ENCODE data around the gene SBK3. TPM values are rescaled to one million over a fixed set of nuclear protein-coding genes. Genes with fewer than 3 reads are reported as not detected.

Gene SBK3
- total and polyA plus RNA-seq, 8 donors: 0.20 to 6.2 (median 0.56) TPM; not detected in 3

- DNase-seq: peak; percentile 97
- Histone ChIP-seq H3K36me3 (peaks cover 0 to 8% (median 0%) of the 10 kb centered on the region in 4 donors), H3K27ac (peak overlapping the region; percentile 87 to 93 (median 91)), H3K27me3 (peaks cover 0 to 7% (median 0%) of the 10 kb centered on the region in 3 donors), H3K9me3 (no peaks in the 10 kb centered on the region), H3K4me1 (peaks cover 8 to 23% (median 18%) of the 10 kb centered on the region in 4 donors), H3K4me3 (peak overlapping the region; percentile 40 to 57 (median 50))
- WGBS, 5 donors: 5 to 7% (median 6%) methylated on average over 22 to 61 of the region's 61 CpGs
- intact Hi-C loops (cut with DNase I; ENCODE audit: low total_unique reads): no loop called here
- TF ChIP-seq CTCF (IDR thresholded peaks at IDR 0.05) (peak in 5 of 7 experiments; percentile 77 to 98 (median 88)), POLR2A (IDR thresholded peaks at IDR 0.05) (no peak), EP300 (IDR thresholded peaks at IDR 0.05) (no peak), POLR2AphosphoS5 (IDR thresholded peaks at IDR 0.05) (peak; percentile 22 to 91 (median 75))
Observed at GRCh38 chr19:55516878-55517620, 28.3 kb downstream of the SBK3 start.

GRCh38 chr19:55508120-55508519, 37.2 kb downstream of the SBK3 start:
- Histone ChIP-seq H3K4me1 (peaks cover 0 to 12% (median 10%) of the 10 kb centered on the region in 4 donors), H3K9me3 (no peaks in the 10 kb centered on the region), H3K27ac (no peak overlapping the region), H3K27me3 (peaks cover 0 to 6% (median 0%) of the 10 kb centered on the region in 3 donors), H3K4me3 (no peak overlapping the region), H3K36me3 (peaks cover 0 to 5% (median 0%) of the 10 kb centered on the region in 4 donors)
- TF ChIP-seq POLR2A (IDR thresholded peaks at IDR 0.05): no peak
- TF ChIP-seq CTCF (IDR thresholded peaks at IDR 0.05): no peak
- TF ChIP-seq EP300 (IDR thresholded peaks at IDR 0.05): no peak
- TF ChIP-seq POLR2AphosphoS5 (IDR thresholded peaks at IDR 0.05): no peak
- intact Hi-C loops (cut with DNase I; ENCODE audit: low total_unique reads): no loop called here
- 56 to 80% (median 74%) methylated on average over 10 of the region's 10 CpGs for WGBS, 5 donors
- DNase-seq: no peak

GRCh38 chr19:55504981-55505380, 40.4 kb downstream of the SBK3 start:
- no peak overlapping the region for H3K4me3 ChIP-seq
- peaks cover 0 to 20% (median 8%) of the 10 kb centered on the region in 4 donors for H3K36me3 ChIP-seq
- H3K4me1 ChIP-seq: peaks cover 0 to 12% (median 10%) of the 10 kb centered on the region in 4 donors
- WGBS, 5 donors: 80 to 85% (median 83%) methylated on average over 11 of the region's 11 CpGs
- intact Hi-C loops (cut with DNase I; ENCODE audit: low total_unique reads): loop anchor here (5.0 kb wide), 1 partner anchor 38 kb away; no protein-coding TSS in a partner anchor
- DNase-seq: no peak
- no peaks in the 10 kb centered on the region for H3K27me3 ChIP-seq
- no peak for TF ChIP-seq POLR2A (IDR thresholded peaks at IDR 0.05)
- no peak for TF ChIP-seq CTCF (IDR thresholded peaks at IDR 0.05)
- no peak for TF ChIP-seq POLR2AphosphoS5 (IDR thresholded peaks at IDR 0.05)
- no peak for TF ChIP-seq EP300 (IDR thresholded peaks at IDR 0.05)
- no peak overlapping the region for H3K27ac ChIP-seq
- H3K9me3 ChIP-seq: no peaks in the 10 kb centered on the region

GRCh38 chr19:55504252-55504603, 41.1 kb downstream of the SBK3 start:
- 27 to 37% (median 30%) methylated on average over 13 of the region's 13 CpGs for WGBS, 5 donors
- TF ChIP-seq EP300 (IDR thresholded peaks at IDR 0.05): no peak
- TF ChIP-seq CTCF (IDR thresholded peaks at IDR 0.05): no peak
- no peak for TF ChIP-seq POLR2AphosphoS5 (IDR thresholded peaks at IDR 0.05)
- TF ChIP-seq POLR2A (IDR thresholded peaks at IDR 0.05): no peak
- H3K4me3 ChIP-seq: peak overlapping the region; percentile 44 to 47 (median 46)
- H3K36me3 ChIP-seq: peaks cover 0 to 27% (median 10%) of the 10 kb centered on the region in 4 donors
- intact Hi-C loops (cut with DNase I; ENCODE audit: low total_unique reads): loop anchor here (5.0 kb wide), 1 partner anchor 37 kb away; no protein-coding TSS in a partner anchor
- no peak for DNase-seq
- H3K27ac ChIP-seq: peak overlapping the region in 4 of 5 donors; percentile 68 to 88 (median 84)
- peaks cover 0 to 15% (median 10%) of the 10 kb centered on the region in 4 donors for H3K4me1 ChIP-seq
- H3K9me3 ChIP-seq: no peaks in the 10 kb centered on the region
- no peaks in the 10 kb centered on the region for H3K27me3 ChIP-seq

Data from stomach (tissue), 9 donors.